LNCAP (cell line): ENCODE data around the gene SDC3.

Source experiments
- TF ChIP-seq, protein P1 (sequence below): fragments of 450-650 bp; IDR thresholded peaks from 2 replicates; pipeline ENCODE4 v1.5.1; 2017; ENCODE audit warnings: mild to moderate bottlenecking

Gene SDC3

GRCh38 chr1:30845237-30845903 lies 63.2 kb downstream of the SDC3 start:
- TF ChIP-seq, protein P1, sequence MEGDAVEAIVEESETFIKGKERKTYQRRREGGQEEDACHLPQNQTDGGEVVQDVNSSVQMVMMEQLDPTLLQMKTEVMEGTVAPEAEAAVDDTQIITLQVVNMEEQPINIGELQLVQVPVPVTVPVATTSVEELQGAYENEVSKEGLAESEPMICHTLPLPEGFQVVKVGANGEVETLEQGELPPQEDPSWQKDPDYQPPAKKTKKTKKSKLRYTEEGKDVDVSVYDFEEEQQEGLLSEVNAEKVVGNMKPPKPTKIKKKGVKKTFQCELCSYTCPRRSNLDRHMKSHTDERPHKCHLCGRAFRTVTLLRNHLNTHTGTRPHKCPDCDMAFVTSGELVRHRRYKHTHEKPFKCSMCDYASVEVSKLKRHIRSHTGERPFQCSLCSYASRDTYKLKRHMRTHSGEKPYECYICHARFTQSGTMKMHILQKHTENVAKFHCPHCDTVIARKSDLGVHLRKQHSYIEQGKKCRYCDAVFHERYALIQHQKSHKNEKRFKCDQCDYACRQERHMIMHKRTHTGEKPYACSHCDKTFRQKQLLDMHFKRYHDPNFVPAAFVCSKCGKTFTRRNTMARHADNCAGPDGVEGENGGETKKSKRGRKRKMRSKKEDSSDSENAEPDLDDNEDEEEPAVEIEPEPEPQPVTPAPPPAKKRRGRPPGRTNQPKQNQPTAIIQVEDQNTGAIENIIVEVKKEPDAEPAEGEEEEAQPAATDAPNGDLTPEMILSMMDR, result no peak

- TF ChIP-seq, protein P1, result no peak
Observed at GRCh38 chr1:30844631-30845030, 63.9 kb downstream of the SDC3 start.

DNA sequence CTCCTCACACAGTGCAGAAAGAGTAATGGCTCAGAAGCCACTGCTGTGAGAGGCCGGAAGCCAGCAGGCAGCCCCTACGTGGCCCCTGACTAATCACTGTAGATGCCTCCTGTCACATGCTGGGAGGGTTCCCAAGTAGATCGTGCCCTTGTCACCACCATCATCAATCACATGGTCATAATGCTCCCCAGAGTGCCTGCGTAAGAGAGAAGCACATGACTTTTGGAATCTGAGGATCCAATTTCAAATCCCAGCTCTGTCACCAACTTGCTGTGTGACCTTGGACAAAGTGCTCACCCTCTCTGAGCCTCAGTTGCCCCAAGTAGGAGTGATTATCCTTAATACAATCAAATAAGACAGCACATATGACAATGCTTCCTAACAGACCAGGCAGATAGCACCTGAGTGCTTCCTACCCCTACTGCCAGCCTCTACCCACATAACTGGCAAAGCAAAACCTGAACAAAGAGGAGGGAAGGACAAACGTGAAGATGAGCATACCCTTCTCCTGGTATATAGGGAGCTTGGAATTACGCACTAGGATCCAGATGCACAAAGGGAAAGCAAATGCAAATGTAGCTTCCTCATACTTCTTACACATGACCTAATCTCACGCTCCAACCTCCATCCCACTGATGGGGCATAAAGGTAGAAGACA lies 65.7 kb downstream of the SDC3 start:
- TF ChIP-seq, protein P1, result no peak

GRCh38 chr1:30840904-30841598 lies 67.5 kb downstream of the SDC3 start:
- TF ChIP-seq, protein P1, result no peak

GRCh38 chr1:30839827-30840359 lies 68.7 kb downstream of the SDC3 start:
- TF ChIP-seq, protein P1, result no peak

DNA sequence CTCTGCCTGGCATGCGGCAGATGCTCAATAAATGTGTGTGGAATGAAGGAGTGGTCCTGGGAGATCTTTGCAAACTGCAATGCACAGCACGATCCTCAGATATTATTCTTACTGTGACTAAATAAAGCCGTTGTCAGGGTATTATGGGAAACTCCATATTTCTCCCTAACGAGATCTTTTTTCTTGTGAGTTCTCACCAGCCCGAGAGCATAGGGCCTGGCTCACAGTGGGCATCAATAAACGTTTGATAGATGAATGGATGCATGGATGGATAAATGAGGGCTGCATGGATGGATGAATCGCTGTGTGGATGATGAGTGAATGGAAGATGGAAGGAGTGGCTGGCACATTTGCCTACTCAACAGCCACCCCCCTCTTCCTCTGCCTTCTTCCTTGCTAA lies 69.6 kb downstream of the SDC3 start:
- TF ChIP-seq, protein P1, result no peak

- TF ChIP-seq, protein P1, result no peak
Observed at GRCh38 chr1:30837653-30838052, 70.9 kb downstream of the SDC3 start.
